ENCODE results near the gene SLC25A36.

- TF ChIP-seq CTCF (IDR thresholded peaks at IDR 0.05), result no peak
- no peak for TF ChIP-seq EP300 (IDR thresholded peaks at IDR 0.05)
- TF ChIP-seq POLR2A (IDR thresholded peaks at IDR 0.05), result no peak
Measured at GRCh38 chr3:140910860-140911259, 30.8 kb upstream of the SLC25A36 start.
